ENCODE measurements around the gene SOBP.

The SOBP gene

GRCh38 chr6:107622269-107622668 is 132.4 kb downstream of the SOBP start:
- H3K27me3 ChIP-seq (ENCODE audit: insufficient read depth, low read length) = no peaks in the 10 kb centered on the region
- no peaks in the 10 kb centered on the region for H3K9me3 ChIP-seq (ENCODE audit: insufficient read depth, low read depth, low read length)
- no peak overlapping the region for H3K4me3 ChIP-seq (ENCODE audit: low read length)
- no peak overlapping the region for H3K9ac ChIP-seq (ENCODE audit: low read depth, low read length)
- H3K36me3 ChIP-seq (ENCODE audit: insufficient read depth, low read length) = no peaks in the 10 kb centered on the region
- peaks cover 47% of the 10 kb centered on the region for H3K4me1 ChIP-seq (ENCODE audit: insufficient read depth, low read length)
- H3K27ac ChIP-seq (ENCODE audit: low read depth, low read length) = no peak overlapping the region
- 93% methylated on average over 1 of the region's 1 CpG for WGBS

- Histone ChIP-seq H3K27ac (ENCODE audit: low read depth, low read length) (no peak overlapping the region), H3K4me3 (ENCODE audit: low read length) (no peak overlapping the region), H3K36me3 (ENCODE audit: insufficient read depth, low read length) (no peaks in the 10 kb centered on the region), H3K4me1 (ENCODE audit: insufficient read depth, low read length) (peaks cover 47% of the 10 kb centered on the region), H3K9me3 (ENCODE audit: insufficient read depth, low read depth, low read length) (no peaks in the 10 kb centered on the region), H3K27me3 (ENCODE audit: insufficient read depth, low read length) (no peaks in the 10 kb centered on the region), H3K9ac (ENCODE audit: low read depth, low read length) (no peak overlapping the region)
- WGBS = 91% methylated on average over 3 of the region's 3 CpGs
Measured at GRCh38 chr6:107624050-107624449, 134.1 kb downstream of the SOBP start.

- H3K4me1 ChIP-seq (ENCODE audit: insufficient read depth, low read length) = peaks cover 44% of the 10 kb centered on the region
- 100% methylated on average over 1 of the region's 1 CpG for WGBS
- no peak overlapping the region for H3K4me3 ChIP-seq (ENCODE audit: low read length)
- no peaks in the 10 kb centered on the region for H3K27me3 ChIP-seq (ENCODE audit: insufficient read depth, low read length)
- no peaks in the 10 kb centered on the region for H3K9me3 ChIP-seq (ENCODE audit: insufficient read depth, low read depth, low read length)
- no peaks in the 10 kb centered on the region for H3K36me3 ChIP-seq (ENCODE audit: insufficient read depth, low read length)
- H3K9ac ChIP-seq (ENCODE audit: low read depth, low read length) = no peak overlapping the region
- H3K27ac ChIP-seq (ENCODE audit: low read depth, low read length) = no peak overlapping the region
Measured at GRCh38 chr6:107624541-107624940, 134.6 kb downstream of the SOBP start.

- WGBS = 88% methylated on average over 1 of the region's 1 CpG
- H3K36me3 ChIP-seq (ENCODE audit: insufficient read depth, low read length) = no peaks in the 10 kb centered on the region
- H3K9me3 ChIP-seq (ENCODE audit: insufficient read depth, low read depth, low read length) = no peaks in the 10 kb centered on the region
- H3K4me3 ChIP-seq (ENCODE audit: low read length) = no peak overlapping the region
- H3K4me1 ChIP-seq (ENCODE audit: insufficient read depth, low read length) = peaks cover 44% of the 10 kb centered on the region
- no peak overlapping the region for H3K27ac ChIP-seq (ENCODE audit: low read depth, low read length)
- H3K27me3 ChIP-seq (ENCODE audit: insufficient read depth, low read length) = no peaks in the 10 kb centered on the region
- H3K9ac ChIP-seq (ENCODE audit: low read depth, low read length) = no peak overlapping the region
Measured at GRCh38 chr6:107625264-107625663, 135.3 kb downstream of the SOBP start.

GRCh38 chr6:107626645-107627044 is 136.7 kb downstream of the SOBP start:
- H3K36me3 ChIP-seq (ENCODE audit: insufficient read depth, low read length) = no peaks in the 10 kb centered on the region
- WGBS = 66% methylated on average over 5 of the region's 5 CpGs
- H3K4me3 ChIP-seq (ENCODE audit: low read length) = no peak overlapping the region
- H3K27ac ChIP-seq (ENCODE audit: low read depth, low read length) = no peak overlapping the region
- H3K9ac ChIP-seq (ENCODE audit: low read depth, low read length) = no peak overlapping the region
- H3K4me1 ChIP-seq (ENCODE audit: insufficient read depth, low read length) = peaks cover 30% of the 10 kb centered on the region
- no peaks in the 10 kb centered on the region for H3K27me3 ChIP-seq (ENCODE audit: insufficient read depth, low read length)
- no peaks in the 10 kb centered on the region for H3K9me3 ChIP-seq (ENCODE audit: insufficient read depth, low read depth, low read length)

GRCh38 chr6:107627969-107628368 is 138.1 kb downstream of the SOBP start:
- Histone ChIP-seq H3K4me1 (ENCODE audit: insufficient read depth, low read length) (peaks cover 24% of the 10 kb centered on the region), H3K36me3 (ENCODE audit: insufficient read depth, low read length) (no peaks in the 10 kb centered on the region), H3K9ac (ENCODE audit: low read depth, low read length) (no peak overlapping the region), H3K27me3 (ENCODE audit: insufficient read depth, low read length) (peaks cover 9% of the 10 kb centered on the region), H3K27ac (ENCODE audit: low read depth, low read length) (no peak overlapping the region), H3K4me3 (ENCODE audit: low read length) (no peak overlapping the region), H3K9me3 (ENCODE audit: insufficient read depth, low read depth, low read length) (no peaks in the 10 kb centered on the region)
- 85% methylated on average over 4 of the region's 4 CpGs for WGBS

GRCh38 chr6:107628878-107629277 is 139.0 kb downstream of the SOBP start:
- H3K9me3 ChIP-seq (ENCODE audit: insufficient read depth, low read depth, low read length) = no peaks in the 10 kb centered on the region
- WGBS = 92% methylated on average over 3 of the region's 3 CpGs
- no peaks in the 10 kb centered on the region for H3K36me3 ChIP-seq (ENCODE audit: insufficient read depth, low read length)
- no peak overlapping the region for H3K9ac ChIP-seq (ENCODE audit: low read depth, low read length)
- H3K27me3 ChIP-seq (ENCODE audit: insufficient read depth, low read length) = peaks cover 18% of the 10 kb centered on the region
- H3K4me1 ChIP-seq (ENCODE audit: insufficient read depth, low read length) = peaks cover 20% of the 10 kb centered on the region
- H3K4me3 ChIP-seq (ENCODE audit: low read length) = no peak overlapping the region
- no peak overlapping the region for H3K27ac ChIP-seq (ENCODE audit: low read depth, low read length)

GRCh38 chr6:107629548-107630129 is 139.7 kb downstream of the SOBP start:
- no peaks in the 10 kb centered on the region for H3K36me3 ChIP-seq (ENCODE audit: insufficient read depth, low read length)
- H3K9me3 ChIP-seq (ENCODE audit: insufficient read depth, low read depth, low read length) = no peaks in the 10 kb centered on the region
- no peak overlapping the region for H3K4me3 ChIP-seq (ENCODE audit: low read length)
- H3K9ac ChIP-seq (ENCODE audit: low read depth, low read length) = no peak overlapping the region
- no peak overlapping the region for H3K27ac ChIP-seq (ENCODE audit: low read depth, low read length)
- 87% methylated on average over 6 of the region's 6 CpGs for WGBS
- H3K27me3 ChIP-seq (ENCODE audit: insufficient read depth, low read length) = peaks cover 26% of the 10 kb centered on the region
- H3K4me1 ChIP-seq (ENCODE audit: insufficient read depth, low read length) = peaks cover 15% of the 10 kb centered on the region

- Histone ChIP-seq H3K9me3 (ENCODE audit: insufficient read depth, low read depth, low read length) (no peaks in the 10 kb centered on the region), H3K4me3 (ENCODE audit: low read length) (no peak overlapping the region), H3K36me3 (ENCODE audit: insufficient read depth, low read length) (no peaks in the 10 kb centered on the region), H3K9ac (ENCODE audit: low read depth, low read length) (no peak overlapping the region), H3K27me3 (ENCODE audit: insufficient read depth, low read length) (peaks cover 32% of the 10 kb centered on the region), H3K4me1 (ENCODE audit: insufficient read depth, low read length) (peaks cover 15% of the 10 kb centered on the region), H3K27ac (ENCODE audit: low read depth, low read length) (no peak overlapping the region)
- WGBS = 94% methylated on average over 4 of the region's 4 CpGs
Measured at GRCh38 chr6:107630348-107630977, 140.5 kb downstream of the SOBP start.

GRCh38 chr6:107632381-107633136 is 142.6 kb downstream of the SOBP start:
- Histone ChIP-seq H3K4me3 (ENCODE audit: low read length) (no peak overlapping the region), H3K27me3 (ENCODE audit: insufficient read depth, low read length) (peaks cover 36% of the 10 kb centered on the region), H3K36me3 (ENCODE audit: insufficient read depth, low read length) (no peaks in the 10 kb centered on the region), H3K9ac (ENCODE audit: low read depth, low read length) (no peak overlapping the region), H3K9me3 (ENCODE audit: insufficient read depth, low read depth, low read length) (no peaks in the 10 kb centered on the region), H3K4me1 (ENCODE audit: insufficient read depth, low read length) (peaks cover 9% of the 10 kb centered on the region), H3K27ac (ENCODE audit: low read depth, low read length) (no peak overlapping the region)
- WGBS = 100% methylated on average over 1 of the region's 2 CpGs

GRCh38 chr6:107633680-107634323 is 143.9 kb downstream of the SOBP start:
- 93% methylated on average over 38 of the region's 39 CpGs for WGBS
- no peaks in the 10 kb centered on the region for H3K36me3 ChIP-seq (ENCODE audit: insufficient read depth, low read length)
- no peaks in the 10 kb centered on the region for H3K9me3 ChIP-seq (ENCODE audit: insufficient read depth, low read depth, low read length)
- H3K4me1 ChIP-seq (ENCODE audit: insufficient read depth, low read length) = no peaks in the 10 kb centered on the region
- H3K27me3 ChIP-seq (ENCODE audit: insufficient read depth, low read length) = peaks cover 36% of the 10 kb centered on the region
- no peak overlapping the region for H3K9ac ChIP-seq (ENCODE audit: low read depth, low read length)
- H3K4me3 ChIP-seq (ENCODE audit: low read length) = peak overlapping the region; percentile 54
- H3K27ac ChIP-seq (ENCODE audit: low read depth, low read length) = no peak overlapping the region
